ENCODE data around the gene CLEC17A.

DNA sequence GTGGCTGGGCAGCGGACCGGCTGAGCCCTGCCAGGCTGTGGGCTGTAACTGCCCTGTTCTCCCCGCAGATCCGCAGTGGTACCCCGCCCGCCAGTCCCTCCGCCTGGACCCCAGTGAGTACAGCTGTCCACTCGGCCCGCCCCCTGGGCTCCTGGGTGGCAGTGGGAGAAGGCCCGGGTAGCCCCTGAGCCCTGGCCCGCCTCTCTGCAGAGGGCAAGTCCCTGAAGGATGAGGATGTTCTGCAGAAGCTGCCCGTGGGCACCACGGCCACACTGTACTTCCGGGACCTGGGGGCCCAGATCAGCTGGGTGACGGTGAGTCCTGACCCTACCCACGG is 19.3 kb upstream of the CLEC17A start:
- TF ChIP-seq CTCF (conservative IDR thresholded peaks at IDR 0.05) (no peak), EZH2 (IDR thresholded peaks at IDR 0.05; ENCODE audit: low read depth) (no peak)
